AG04449 (cell line): ENCODE results near the gene NFE2L2.

Experiments
- CTCF ChIA-PET: fragments of 350-600 bp; formaldehyde crosslinking; extraction: SDS; loops from one replicate; lab custom pipeline; 2021; ENCODE audit warnings: antibody characterized with exemption; lab: Yijun Ruan, JAX
- POLR2A ChIA-PET: fragments of 400-600, 350-600 bp; formaldehyde crosslinking; extraction: SDS; loops from one replicate; lab custom pipeline; 2020; ENCODE audit warnings: antibody characterized with exemption, inconsistent platforms; lab: Yijun Ruan, JAX
- DNase-seq: peaks from one replicate; pipeline ENCODE4 v3.0.0-alpha.2; 2010; ENCODE audit warnings: low read depth, low spot score
- H3K4me3 ChIP-seq: 2 replicates; pipeline ENCODE4 v1.5.1; 2011; ENCODE audit warnings: low read depth, mild to moderate bottlenecking, control low read depth, low read length
- TF ChIP-seq, protein P1 (sequence below): IDR thresholded peaks from one replicate; pipeline ENCODE4 v1.5.1; 2011; ENCODE audit warnings: mild to moderate bottlenecking, moderate library complexity, low read length, control low read depth, inconsistent platforms; ENCODE audit not compliant: insufficient read depth; ENCODE audit errors: missing control alignments

NFE2L2 gene

DNA sequence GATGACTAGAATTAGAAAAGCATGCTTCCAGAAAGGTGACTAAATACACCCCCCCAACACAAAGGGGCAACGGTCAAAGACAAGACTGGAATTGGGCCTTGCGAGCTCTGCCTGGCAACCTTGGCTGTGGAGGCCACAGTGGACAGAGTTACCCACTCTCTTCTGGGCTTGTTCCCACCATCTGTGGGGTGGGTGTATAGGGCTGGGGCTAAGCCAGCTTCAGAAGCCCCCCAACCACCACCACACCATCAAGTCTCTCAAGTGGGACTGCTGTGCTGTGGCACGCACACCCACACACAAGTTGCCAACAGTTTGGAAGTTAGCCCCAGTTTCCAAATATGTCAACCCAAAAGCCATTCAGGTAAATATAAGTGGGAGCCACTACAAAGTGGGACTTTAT lies 7.8 kb downstream of the NFE2L2 start:
- ChIA-PET POLR2A (no interaction called here), CTCF (interaction anchor here (0.8 to 1.1 kb wide), 2 partner anchors 9 to 79 kb away, joined by 3 to 6 read pairs; partner anchors contain the start of gene NFE2L2)
- no peak overlapping the region for H3K4me3 ChIP-seq
- DNase-seq, result no peak
- TF ChIP-seq, protein P1, sequence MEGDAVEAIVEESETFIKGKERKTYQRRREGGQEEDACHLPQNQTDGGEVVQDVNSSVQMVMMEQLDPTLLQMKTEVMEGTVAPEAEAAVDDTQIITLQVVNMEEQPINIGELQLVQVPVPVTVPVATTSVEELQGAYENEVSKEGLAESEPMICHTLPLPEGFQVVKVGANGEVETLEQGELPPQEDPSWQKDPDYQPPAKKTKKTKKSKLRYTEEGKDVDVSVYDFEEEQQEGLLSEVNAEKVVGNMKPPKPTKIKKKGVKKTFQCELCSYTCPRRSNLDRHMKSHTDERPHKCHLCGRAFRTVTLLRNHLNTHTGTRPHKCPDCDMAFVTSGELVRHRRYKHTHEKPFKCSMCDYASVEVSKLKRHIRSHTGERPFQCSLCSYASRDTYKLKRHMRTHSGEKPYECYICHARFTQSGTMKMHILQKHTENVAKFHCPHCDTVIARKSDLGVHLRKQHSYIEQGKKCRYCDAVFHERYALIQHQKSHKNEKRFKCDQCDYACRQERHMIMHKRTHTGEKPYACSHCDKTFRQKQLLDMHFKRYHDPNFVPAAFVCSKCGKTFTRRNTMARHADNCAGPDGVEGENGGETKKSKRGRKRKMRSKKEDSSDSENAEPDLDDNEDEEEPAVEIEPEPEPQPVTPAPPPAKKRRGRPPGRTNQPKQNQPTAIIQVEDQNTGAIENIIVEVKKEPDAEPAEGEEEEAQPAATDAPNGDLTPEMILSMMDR, result no peak

DNA sequence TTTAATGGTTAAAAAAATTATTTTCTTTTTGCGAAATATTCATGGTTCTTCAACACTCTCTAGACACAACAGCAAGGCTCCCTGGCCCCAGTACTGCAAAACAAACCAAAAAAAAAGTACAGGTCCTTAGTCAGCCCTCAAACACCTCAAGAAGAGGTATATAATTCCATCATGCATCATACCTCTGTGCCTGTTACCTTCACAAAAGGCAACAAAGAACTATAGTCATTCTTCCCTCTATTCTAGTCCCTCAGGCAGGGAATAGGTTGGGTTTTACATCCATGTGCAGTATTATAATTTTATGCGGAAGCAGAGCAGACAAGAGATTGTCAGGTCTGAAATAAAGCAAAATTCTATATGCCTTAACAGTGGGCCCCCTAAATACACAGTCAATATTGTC lies 8.5 kb downstream of the NFE2L2 start:
- POLR2A ChIA-PET, result interaction anchor here (2.0 kb wide), 1 partner anchor 8 kb away, joined by 16 read pairs; the partner anchor contains the start of gene NFE2L2
- DNase-seq, result no peak
- TF ChIP-seq, protein P1, result no peak
- no peak overlapping the region for H3K4me3 ChIP-seq
- CTCF ChIA-PET, result interaction anchor here (0.6 to 4.3 kb wide), 6 partner anchors 9 to 255 kb away, joined by 3 to 40 read pairs (median 3); partner anchors contain the start of gene NFE2L2

DNA sequence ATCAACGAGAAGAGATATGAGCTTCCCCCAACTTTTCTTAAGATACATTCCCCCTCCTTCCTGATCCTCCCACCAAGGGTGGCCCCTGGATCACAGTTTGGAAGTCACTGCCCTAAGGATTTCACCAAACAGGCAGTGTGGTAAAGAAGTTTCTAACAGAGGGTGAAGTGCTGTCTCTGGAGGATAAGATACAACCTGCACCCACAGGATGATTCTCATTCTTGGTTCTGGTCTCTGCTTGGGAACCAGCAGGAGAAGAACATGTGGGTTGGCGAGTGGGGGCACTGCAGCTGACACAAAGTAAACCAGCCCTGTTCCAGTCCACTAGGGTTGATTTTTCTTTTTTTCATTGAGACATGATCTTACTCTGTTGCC lies 9.3 kb downstream of the NFE2L2 start:
- no peak for DNase-seq
- TF ChIP-seq, protein P1, result no peak
- ChIA-PET POLR2A (interaction anchor here (0.6 to 2.0 kb wide), 2 partner anchors 9 to 970 kb away, joined by 4 to 16 read pairs; partner anchors contain the start of gene NFE2L2), CTCF (interaction anchor here (1.0 to 4.3 kb wide), 7 partner anchors 9 to 90 kb away, joined by 3 to 40 read pairs (median 3); partner anchors contain the start of gene NFE2L2)
- no peak overlapping the region for H3K4me3 ChIP-seq

DNA sequence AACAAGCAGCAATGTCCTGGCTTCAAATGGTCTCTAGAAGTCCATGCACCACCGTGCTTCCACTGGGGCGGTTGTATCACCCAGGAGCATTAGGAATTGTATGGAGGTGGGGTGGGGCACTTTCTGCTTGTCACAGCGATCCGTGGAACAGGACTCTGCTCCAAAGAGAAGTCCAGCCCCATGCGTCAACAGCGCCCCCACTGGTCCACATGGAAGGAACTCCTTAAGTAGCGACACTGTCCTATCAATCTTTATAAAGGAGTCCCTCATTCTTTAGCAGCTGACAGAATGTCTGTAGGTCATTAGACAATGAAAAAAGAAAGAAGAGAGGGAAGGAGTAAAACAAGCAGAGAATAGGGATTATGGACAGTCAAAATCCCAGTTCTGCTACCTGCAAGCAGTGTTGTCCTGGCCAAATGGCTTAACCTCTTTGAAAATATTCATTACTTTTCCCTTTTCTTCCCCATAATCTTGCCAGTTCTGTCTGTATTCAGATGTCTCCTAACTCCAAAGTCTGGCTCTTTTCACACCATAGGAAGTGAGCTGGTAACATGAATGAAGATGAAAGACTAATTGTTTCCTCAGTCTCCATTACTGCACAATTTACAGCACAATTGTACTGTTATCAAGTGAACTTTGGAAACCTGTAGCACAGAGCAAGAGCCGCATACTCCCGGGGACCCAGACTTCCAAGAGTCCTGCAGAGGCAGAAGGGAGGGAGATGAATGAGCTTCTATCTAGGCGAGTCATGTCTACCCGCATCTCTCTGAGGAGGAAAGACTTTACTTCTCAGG lies 9.9 kb downstream of the NFE2L2 start:
- ChIA-PET CTCF (interaction anchor here (1.0 to 4.3 kb wide), 7 partner anchors 9 to 90 kb away, joined by 3 to 40 read pairs (median 3); partner anchors contain the start of gene NFE2L2), POLR2A (interaction anchor here (0.6 to 2.0 kb wide), 2 partner anchors 9 to 970 kb away, joined by 4 to 16 read pairs; partner anchors contain the start of gene NFE2L2)
- H3K4me3 ChIP-seq, result no peak overlapping the region
- TF ChIP-seq, protein P1, result peak; percentile 33
- no peak for DNase-seq

DNA sequence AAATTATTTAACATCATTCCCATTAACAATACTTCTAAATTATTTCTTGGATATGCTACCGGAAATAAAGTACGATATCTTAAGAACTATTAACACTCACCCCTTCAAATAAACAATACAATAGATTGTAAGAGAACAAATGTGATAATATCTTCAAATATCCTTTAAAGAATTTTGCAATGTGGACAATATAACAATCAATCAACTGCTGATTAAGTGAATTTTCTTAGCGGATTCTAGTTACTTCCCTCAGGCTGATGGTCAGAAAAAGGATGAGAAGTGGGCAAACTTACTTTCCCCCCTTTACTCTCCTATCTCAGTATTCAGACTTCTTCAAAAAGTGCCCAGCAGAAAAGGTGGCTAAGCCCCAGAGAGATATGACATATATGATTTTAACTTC lies 10.8 kb downstream of the NFE2L2 start:
- no peak for DNase-seq
- H3K4me3 ChIP-seq, result no peak overlapping the region
- ChIA-PET CTCF (interaction anchor here (1.2 to 4.3 kb wide), 3 partner anchors 8 to 89 kb away, joined by 3 to 40 read pairs (median 11); partner anchors contain the start of gene NFE2L2), POLR2A (no interaction called here)
- TF ChIP-seq, protein P1, result no peak

DNA sequence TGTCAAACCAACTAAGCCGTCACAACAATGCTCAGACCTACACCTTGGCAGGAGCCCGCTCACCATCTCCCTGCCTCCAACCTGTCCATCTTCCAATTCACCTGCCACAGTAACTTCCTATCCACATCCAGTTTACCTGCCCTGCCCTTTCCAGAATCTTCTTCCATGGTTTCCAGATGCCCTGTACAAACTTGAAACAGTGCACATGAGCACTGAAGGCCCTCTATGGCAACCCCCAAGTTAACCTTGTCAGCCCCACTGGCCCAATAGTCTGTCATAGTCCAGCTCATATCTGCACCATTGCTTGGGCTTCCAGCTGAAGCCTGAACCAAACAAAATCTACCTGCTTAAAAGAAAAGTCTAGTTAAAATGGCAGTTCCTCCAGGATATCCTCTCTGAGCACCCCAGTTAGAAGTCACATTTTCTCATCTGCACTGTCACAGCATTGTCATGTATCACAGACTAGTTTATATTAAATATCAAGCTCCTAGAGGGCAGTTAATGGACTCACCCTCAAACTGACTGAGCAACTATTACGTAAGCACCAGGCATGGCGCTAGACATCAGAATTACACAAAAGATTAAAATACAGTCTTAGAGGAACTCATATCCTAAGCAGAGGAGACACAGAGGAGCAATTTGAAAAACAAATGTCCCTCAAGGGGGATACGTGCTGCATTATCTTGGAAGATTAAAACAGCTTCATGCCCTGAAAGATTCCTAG lies 11.6 kb downstream of the NFE2L2 start:
- no peak overlapping the region for H3K4me3 ChIP-seq
- TF ChIP-seq, protein P1, result no peak
- no peak for DNase-seq
- ChIA-PET POLR2A (interaction anchor here (1.1 kb wide), 1 partner anchor 11 kb away, joined by 3 read pairs; the partner anchor contains the start of gene NFE2L2), CTCF (interaction anchor here (1.2 to 4.3 kb wide), 3 partner anchors 7 to 88 kb away, joined by 3 to 40 read pairs (median 11); partner anchors contain the start of gene NFE2L2)
